Osteoblast (primary cell): ENCODE data around the gene OTUB2. TPM values are rescaled to one million over a fixed set of nuclear protein-coding genes. Genes with fewer than 3 reads are reported as not detected.
A peak's percentile ranks its signal among the peaks of the same experiment; 100 is the strongest.

ENCODE experiments used
- DNase-seq: peaks from one replicate; pipeline ENCODE4 v3.0.0; 2011; ENCODE audit warnings: low spot score, mixed read lengths; ENCODE audit not compliant: insufficient read length; ENCODE audit errors: missing footprints
- H2AFZ ChIP-seq: 2 replicates; pipeline ENCODE4 v1.6.0; 2011; ENCODE audit warnings: mild to moderate bottlenecking, low read length
- H3K27ac ChIP-seq: 2 replicates; pipeline ENCODE4 v1.5.1; 2011; ENCODE audit warnings: mild to moderate bottlenecking, low read depth, low read length, moderate library complexity
- H3K27me3 ChIP-seq: 2 replicates; pipeline ENCODE4 v1.6.0; 2012; ENCODE audit warnings: mild to moderate bottlenecking, control low read depth, inconsistent platforms, low read length, moderate library complexity; ENCODE audit not compliant: insufficient read depth
- H3K36me3 ChIP-seq: 2 replicates; pipeline ENCODE4 v1.5.1; 2011; ENCODE audit warnings: mild to moderate bottlenecking, low read length, control low read depth, moderate library complexity; ENCODE audit not compliant: insufficient read depth
- H3K4me1 ChIP-seq: 2 replicates; pipeline ENCODE4 v1.5.1; 2011; ENCODE audit warnings: mild to moderate bottlenecking, low read length, control low read depth, moderate library complexity; ENCODE audit not compliant: insufficient read depth
- H3K4me2 ChIP-seq: 2 replicates; pipeline ENCODE4 v1.6.0; 2011; ENCODE audit warnings: mild to moderate bottlenecking, low read length; ENCODE audit not compliant: insufficient read depth
- H3K4me3 ChIP-seq: fragments of 200-600 bp; sonication (generic); 3 replicates; pipeline ENCODE4 v1.5.1; 2012; ENCODE audit warnings: mild to moderate bottlenecking, low read length, inconsistent platforms; ENCODE audit not compliant: insufficient read depth
- H3K79me2 ChIP-seq: 2 replicates; pipeline ENCODE4 v1.6.0; 2012; ENCODE audit warnings: mild to moderate bottlenecking, low read length, control low read depth, inconsistent platforms; ENCODE audit not compliant: insufficient read depth
- H3K9me3 ChIP-seq: 2 replicates; pipeline ENCODE4 v1.5.1; 2011; ENCODE audit warnings: low read depth, low read length, control low read depth
- H4K20me1 ChIP-seq: 2 replicates; pipeline ENCODE4 v1.6.0; 2012; ENCODE audit warnings: mild to moderate bottlenecking, low read length, control low read depth; ENCODE audit not compliant: insufficient read depth
- CTCF ChIP-seq: IDR thresholded peaks from 2 replicates; pipeline ENCODE4 v1.5.1; 2011; ENCODE audit warnings: mild to moderate bottlenecking, low read depth, low read length, moderate library complexity; ENCODE audit errors: extremely low read depth
- total RNA-seq: library from RNA; depleted of rRNA; stranded (reverse); fragments of >200 nt; gene quantifications from 2 replicates; pipeline ENCODE4 v1.2.3, GENCODE V29; 2012

The OTUB2 gene
- total RNA-seq, 1 donor: 1.4 TPM

- DNase-seq: no peak
- H2AFZ ChIP-seq: no peak overlapping the region
- H3K9me3 ChIP-seq: no peaks in the 10 kb centered on the region
- H3K4me2 ChIP-seq: no peak overlapping the region
- no peak overlapping the region for H3K4me3 ChIP-seq
- H4K20me1 ChIP-seq: no peaks in the 10 kb centered on the region
- no peak for TF ChIP-seq CTCF
- no peaks in the 10 kb centered on the region for H3K79me2 ChIP-seq
- H3K27me3 ChIP-seq: peaks cover 4% of the 10 kb centered on the region
- H3K36me3 ChIP-seq: no peaks in the 10 kb centered on the region
- no peak overlapping the region for H3K27ac ChIP-seq
- peaks cover 13% of the 10 kb centered on the region for H3K4me1 ChIP-seq
These were observed 26.6 kb upstream of the OTUB2 start for GRCh38 chr14:93999573-93999972.

GRCh38 chr14:94000267-94000666 is 25.9 kb upstream of the OTUB2 start:
- Histone ChIP-seq H3K4me1 (peaks cover 6% of the 10 kb centered on the region), H3K27me3 (peaks cover 9% of the 10 kb centered on the region), H3K4me3 (no peak overlapping the region), H2AFZ (no peak overlapping the region), H3K36me3 (no peaks in the 10 kb centered on the region), H3K27ac (no peak overlapping the region), H3K4me2 (no peak overlapping the region), H3K9me3 (no peaks in the 10 kb centered on the region), H3K79me2 (no peaks in the 10 kb centered on the region), H4K20me1 (no peaks in the 10 kb centered on the region)
- DNase-seq: no peak
- no peak for TF ChIP-seq CTCF

DNA sequence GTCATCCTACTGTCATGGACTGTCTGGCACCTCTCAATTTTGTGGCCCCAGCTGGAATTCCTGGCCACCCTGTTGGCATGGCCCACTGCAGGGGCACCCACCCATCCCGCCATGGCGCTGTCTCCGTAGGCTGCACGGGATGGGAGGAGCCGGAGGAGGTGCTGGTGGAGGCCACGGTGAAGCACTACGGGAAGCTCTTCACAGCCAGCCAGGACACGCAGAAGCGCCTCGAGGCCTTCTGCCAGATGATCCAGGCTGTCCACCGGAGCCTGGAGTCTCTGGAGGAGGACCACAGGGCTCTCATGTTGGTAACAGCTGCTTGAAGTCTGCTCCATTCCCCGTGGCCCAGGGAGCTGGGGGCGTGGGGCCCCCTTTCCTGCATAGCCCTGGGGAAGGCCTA is 25.1 kb upstream of the OTUB2 start:
- no peak overlapping the region for H3K4me2 ChIP-seq
- no peaks in the 10 kb centered on the region for H3K9me3 ChIP-seq
- H3K36me3 ChIP-seq: no peaks in the 10 kb centered on the region
- no peak overlapping the region for H3K27ac ChIP-seq
- no peaks in the 10 kb centered on the region for H3K4me1 ChIP-seq
- peak; percentile 68 for DNase-seq
- no peaks in the 10 kb centered on the region for H4K20me1 ChIP-seq
- no peak for TF ChIP-seq CTCF
- H2AFZ ChIP-seq: no peak overlapping the region
- no peaks in the 10 kb centered on the region for H3K79me2 ChIP-seq
- H3K4me3 ChIP-seq: no peak overlapping the region
- peaks cover 12% of the 10 kb centered on the region for H3K27me3 ChIP-seq

GRCh38 chr14:94001501-94002396 is 24.4 kb upstream of the OTUB2 start:
- H3K36me3 ChIP-seq: no peaks in the 10 kb centered on the region
- no peaks in the 10 kb centered on the region for H4K20me1 ChIP-seq
- no peak overlapping the region for H3K4me3 ChIP-seq
- H2AFZ ChIP-seq: no peak overlapping the region
- no peak overlapping the region for H3K27ac ChIP-seq
- H3K9me3 ChIP-seq: no peaks in the 10 kb centered on the region
- H3K4me2 ChIP-seq: no peak overlapping the region
- peak; percentile 98 for TF ChIP-seq CTCF
- peaks cover 12% of the 10 kb centered on the region for H3K27me3 ChIP-seq
- no peaks in the 10 kb centered on the region for H3K79me2 ChIP-seq
- no peaks in the 10 kb centered on the region for H3K4me1 ChIP-seq
- peak; percentile 96 for DNase-seq
